Middle frontal gyrus (tissue), 1 donor: ENCODE results near the gene BTBD9.

Experiments
- DNase-seq: peaks from one replicate; pipeline ENCODE4 v3.0.0-alpha.2; 2015; ENCODE audit warnings: low spot score; ENCODE audit errors: extremely low spot score

BTBD9 gene

GRCh38 chr6:38212579-38212978 lies 427.1 kb downstream of the BTBD9 start:
- DNase-seq: no peak

DNA sequence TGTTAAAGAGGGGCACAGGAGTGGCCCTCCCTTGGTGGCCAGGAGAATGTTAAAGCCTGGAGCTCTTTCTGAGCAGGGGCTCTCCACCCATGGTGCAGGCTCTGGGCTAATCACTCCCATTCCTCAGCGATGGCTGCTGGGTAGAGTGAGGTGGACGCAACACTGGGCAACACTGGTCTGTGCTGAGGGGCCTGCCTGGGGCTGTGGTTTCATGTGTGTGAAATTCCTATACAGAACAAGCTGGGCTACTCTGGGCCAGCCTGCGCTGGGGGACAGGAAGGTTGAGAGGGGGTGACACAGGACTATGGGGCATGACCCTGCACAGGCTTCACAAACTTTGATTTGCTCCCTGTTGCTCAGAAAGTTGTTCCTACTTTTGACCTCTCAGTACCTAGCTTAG lies 427.6 kb downstream of the BTBD9 start:
- no peak for DNase-seq

DNA sequence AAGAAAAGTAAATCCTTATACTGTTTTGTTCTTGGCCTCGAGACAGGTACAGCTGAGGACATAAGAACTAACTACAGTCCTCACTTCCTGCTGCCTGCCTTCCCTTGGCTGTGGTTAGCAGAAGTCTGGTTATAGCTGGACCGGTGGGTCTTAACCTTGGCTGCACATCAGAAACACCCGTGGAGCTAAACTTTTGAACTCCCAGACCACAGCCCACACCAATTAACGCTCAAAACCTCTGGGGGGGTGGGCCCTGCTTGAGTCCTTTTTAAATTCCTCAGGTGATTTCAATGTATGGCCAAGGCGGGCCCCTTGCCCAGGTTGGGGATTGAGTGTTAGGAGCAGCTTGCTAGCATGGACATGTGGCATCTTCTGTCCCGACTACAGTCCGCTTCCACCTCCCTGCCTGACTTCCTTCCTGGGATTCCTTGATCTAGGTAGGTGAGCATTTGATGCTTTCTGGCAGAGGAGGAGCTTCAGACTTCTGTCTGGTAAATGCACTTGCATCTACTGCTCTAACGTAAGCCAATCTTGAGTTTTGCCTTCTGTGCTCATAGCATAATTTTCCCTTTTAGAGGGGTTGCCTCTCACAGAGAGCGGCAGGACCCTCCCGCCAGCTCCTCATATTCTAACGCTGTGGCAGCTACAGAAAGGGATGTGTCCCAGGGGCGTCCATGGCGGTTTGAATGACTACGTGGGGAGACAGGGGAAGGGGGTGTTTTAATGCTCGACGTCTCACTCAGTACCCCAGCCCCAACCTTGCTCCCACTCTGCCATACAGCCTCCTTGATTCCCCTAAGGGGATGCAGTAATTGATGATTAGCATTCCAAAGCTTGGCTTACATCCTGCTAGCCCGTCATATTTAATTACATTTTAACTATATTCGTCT lies 430.1 kb downstream of the BTBD9 start:
- DNase-seq: no peak

DNA sequence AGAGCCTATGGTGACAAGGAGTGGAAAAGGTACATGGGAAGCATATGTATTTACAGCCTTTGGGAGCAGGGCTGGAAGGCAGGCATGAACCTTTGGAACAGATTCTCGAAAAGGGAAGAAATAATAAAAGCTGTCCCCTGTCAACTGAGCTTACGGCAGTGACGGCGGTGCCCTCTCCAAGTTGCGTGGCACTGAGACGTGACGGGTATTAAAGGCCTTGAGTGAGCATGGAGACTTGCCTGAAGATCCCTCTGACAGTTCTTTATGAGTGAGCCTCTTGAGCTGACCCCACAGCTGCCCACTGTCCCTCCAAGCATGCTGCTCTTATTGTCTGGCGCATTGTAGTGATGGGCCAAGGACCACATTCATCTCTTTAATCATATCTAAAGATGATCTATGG lies 431.7 kb downstream of the BTBD9 start:
- DNase-seq: no peak

DNA sequence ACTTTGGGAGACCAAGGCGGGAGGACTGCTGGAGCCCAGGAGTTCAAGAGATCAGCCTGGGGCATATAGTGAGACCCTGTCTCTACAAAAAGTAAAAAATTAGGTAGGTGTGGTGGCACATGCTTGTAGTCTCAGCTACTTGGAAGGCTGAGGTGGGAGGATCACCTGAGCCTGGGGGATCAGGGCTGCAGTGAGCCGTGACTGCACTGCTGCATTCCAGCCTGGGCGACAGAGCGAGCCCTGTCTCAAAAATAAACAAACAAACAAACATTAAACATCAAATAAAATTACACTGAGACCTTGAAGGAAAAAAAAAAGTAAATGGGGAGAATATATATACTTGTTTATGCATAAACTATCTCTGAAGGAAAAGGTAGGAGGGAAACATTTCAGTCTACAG lies 432.4 kb downstream of the BTBD9 start:
- DNase-seq: no peak

GRCh38 chr6:38198219-38198618 lies 441.5 kb downstream of the BTBD9 start:
- DNase-seq: no peak

DNA sequence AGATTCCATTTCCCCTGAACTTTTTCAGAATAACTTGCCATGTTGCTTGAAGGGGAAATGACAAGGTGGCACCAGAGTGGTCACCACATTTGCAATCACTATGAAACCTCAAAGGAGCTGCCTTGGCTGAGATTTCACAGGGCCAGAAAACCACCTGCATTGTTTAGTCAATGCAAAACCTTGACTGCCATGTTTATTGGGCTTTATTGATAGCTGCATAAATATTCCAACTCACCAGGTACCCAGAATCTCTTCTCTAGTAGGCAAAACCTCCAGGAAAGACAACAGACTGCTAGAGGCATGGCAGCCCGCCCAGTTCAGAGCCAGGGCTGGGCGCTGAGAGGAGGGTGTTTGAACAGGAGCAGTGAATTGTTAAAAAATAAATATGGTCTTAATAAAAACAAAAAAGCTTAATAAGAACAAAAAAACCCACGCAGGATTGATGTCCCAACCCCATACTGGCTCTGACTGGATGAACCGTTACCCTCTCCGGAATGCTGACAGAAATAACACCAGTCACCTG lies 444.6 kb downstream of the BTBD9 start:
- no peak for DNase-seq

- DNase-seq: no peak
These were observed 445.1 kb downstream of the BTBD9 start for GRCh38 chr6:38194589-38194988.

GRCh38 chr6:38194282-38194572 lies 445.5 kb downstream of the BTBD9 start:
- no peak for DNase-seq

DNA sequence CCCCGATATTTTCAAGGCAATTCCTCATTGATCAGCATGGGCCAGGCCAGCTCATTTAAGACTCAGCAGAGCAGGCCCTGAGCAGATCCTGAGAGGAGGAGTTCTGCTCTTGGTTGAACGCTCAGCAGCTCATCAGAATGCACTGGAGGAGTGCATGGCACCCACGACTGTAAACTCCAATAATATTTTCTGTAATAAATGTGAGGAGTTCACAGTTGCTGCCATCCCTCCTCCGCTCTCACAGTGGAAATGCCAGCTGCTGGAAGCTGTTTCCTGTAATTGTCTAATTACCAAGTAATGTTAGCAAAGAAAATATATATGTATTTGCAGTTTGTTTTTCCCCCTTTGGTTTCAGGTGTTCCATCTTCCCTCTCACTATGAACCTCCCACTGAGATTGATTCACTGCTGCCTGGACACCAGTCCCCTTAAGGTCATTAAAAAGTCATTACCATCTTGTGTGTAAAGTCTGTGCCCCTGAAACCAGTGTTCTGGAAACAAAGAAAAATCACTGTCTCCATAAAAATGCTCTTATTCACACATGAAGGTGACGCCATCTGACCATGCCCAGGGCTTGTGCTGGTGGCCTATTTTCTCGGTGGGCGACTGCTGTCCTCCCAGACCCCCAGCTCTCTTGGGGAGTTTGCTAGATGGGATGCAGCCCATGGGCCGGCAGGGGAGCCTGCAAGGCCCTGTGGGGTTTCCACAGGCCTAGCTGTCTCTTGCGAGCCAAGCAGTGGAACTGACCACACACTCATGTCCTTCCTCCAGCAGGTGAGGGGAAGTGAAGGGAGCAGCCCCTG lies 446.0 kb downstream of the BTBD9 start:
- DNase-seq: no peak

GRCh38 chr6:38193051-38193450 lies 446.7 kb downstream of the BTBD9 start:
- DNase-seq: no peak

DNA sequence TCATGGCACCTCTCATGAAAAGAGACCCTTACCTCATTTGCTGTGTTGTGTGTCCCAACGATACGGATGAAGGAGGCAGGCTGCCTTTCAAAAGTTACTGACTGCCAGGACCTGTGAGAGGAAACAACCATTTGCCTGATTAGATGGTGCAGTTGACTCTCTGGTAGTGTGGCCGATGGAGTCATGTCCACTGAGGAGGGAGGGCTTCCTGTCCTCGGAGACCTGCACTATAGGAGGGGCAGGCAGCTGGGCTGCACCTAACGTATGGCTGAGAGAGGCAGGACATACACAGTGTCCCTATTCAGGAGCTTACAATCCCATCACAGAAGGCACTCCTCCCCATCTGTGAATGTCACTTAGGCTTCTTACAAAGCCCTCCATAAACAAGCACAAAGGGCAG lies 447.2 kb downstream of the BTBD9 start:
- DNase-seq: no peak

GRCh38 chr6:38192011-38192410 lies 447.7 kb downstream of the BTBD9 start:
- DNase-seq: no peak

DNA sequence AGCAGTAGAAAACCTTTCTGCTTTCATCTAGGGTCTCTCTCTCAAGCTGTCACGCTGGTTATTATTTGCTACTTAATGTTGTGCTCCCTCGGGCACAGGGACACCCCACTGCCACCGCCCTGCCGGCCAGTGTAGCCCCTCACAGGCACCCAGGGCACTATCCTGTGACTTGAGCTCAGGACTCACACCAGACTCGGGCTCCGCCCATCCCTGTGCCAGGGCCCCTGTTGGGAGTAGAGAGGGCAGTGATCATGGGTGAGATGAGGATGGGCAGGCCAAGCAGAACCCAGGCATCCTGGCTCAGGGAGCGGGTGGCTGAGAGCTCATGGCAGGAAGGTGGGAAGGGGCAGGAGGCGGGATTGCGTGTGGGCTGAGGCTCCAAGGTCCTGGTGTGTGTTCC lies 448.3 kb downstream of the BTBD9 start:
- DNase-seq: no peak

GRCh38 chr6:38188677-38189335 lies 450.9 kb downstream of the BTBD9 start:
- DNase-seq: no peak

DNA sequence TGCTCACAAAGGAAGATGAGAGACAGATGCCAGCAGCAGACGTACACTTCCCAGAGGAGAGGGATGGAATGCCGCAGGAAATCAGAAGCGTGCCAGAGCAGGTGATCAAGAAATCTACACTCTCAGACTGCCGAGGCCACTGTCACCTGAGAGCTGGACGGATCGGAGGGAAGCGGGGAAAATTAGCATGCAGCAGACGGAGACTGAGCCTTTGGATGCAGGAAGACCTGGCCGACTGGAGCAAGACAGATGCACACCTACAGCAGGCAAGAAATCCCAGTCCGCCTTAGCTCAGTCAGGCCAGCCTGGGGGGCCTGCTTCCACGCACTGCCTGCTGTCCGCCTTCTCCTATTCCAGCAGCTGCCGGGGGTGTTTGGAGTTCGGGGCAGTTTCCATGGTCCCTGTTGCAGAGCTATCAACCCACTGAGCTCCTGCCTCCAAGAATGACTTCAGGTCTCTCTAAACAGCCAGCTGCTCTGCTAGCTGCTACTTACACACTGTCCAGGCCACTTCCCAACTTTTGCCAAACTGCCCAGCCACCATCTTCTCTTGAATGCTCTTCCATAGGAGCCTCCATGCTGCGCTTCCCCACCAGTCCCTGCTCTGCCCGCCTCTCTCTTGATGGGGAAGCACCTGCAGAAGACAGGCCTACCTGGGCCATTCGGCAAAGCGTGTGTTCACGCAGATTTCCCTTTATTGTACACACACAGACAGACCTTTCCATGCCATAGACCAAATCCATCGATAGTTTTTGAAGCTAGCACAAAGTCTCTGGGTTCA lies 451.7 kb downstream of the BTBD9 start:
- no peak for DNase-seq

DNA sequence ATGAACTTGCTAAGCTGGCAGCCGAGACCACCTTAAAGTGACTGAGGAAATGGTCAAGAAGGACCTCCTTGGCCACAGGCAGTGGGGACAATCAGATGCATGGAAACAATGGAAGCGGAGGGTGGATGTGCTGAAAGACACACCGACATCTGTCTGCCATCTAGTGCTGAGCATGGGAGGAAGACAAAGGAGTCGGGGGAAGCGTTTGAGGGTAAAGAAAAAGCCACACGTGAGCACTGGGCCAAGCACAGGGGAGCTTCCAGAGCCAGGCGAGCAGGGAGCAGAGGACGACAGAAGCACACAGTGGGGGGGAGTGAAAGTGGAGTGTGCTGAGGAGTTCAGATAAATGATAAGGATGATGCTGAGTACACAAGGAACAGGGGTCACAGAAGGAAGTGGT lies 452.4 kb downstream of the BTBD9 start:
- DNase-seq: no peak

DNA sequence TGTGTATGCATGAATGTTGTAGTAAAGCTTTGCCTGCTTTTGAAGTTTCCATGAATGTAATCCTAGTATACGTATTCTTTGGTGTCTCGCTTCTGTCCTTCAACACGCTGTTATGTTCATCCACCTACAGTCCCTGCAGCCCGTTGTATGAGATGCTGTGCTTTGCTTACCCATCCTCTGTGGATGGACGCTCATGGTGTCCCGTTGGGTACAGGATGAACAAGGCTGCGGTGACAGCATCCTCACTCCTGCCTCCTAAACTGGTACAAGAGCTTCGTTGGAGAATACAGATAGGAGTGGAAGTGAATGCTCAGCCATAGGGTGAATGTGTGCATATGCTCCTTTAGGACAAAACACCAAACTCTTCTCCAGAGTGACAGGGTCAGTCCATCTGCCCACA lies 454.0 kb downstream of the BTBD9 start:
- DNase-seq: no peak

DNA sequence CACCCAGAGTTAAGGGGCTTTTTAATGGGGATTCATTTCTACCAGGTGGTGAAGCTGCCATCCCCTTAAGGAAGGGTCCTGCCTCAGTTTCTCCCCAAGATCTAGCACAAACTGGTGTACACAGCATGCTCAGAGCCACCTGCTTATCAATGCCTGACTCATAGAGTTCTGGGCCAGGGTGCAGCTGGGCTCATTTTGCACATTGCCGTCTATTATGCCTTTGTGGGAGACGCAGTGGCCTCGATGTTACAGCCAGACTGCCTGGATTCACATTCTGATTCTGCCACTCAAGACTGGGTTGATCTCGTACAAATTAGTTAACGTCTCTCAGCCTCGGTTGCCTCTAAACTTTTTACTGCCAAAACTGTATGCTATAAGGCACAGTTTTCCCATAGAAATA lies 454.5 kb downstream of the BTBD9 start:
- DNase-seq: no peak

GRCh38 chr6:38184585-38185080 lies 455.1 kb downstream of the BTBD9 start:
- DNase-seq: no peak
